ENCODE data around the gene PRDM12. TPM values are rescaled to one million over a fixed set of nuclear protein-coding genes. Genes with fewer than 3 reads are reported as not detected.
A peak's percentile ranks its signal among the peaks of the same experiment; 100 is the strongest.

PRDM12 gene
- total RNA-seq, 2 donors from 2014 or later: not detected

GRCh38 chr9:130707225-130707976, 43.0 kb downstream of the PRDM12 start:
- H3K36me3 ChIP-seq (replicated peaks in 1 of 2; ENCODE audit: insufficient read depth in 1 of 2, low read depth in 2 of 2): peaks cover 0 to 16% of the 10 kb centered on the region in 2 donors
- H3K27ac ChIP-seq: no peak overlapping the region
- H3K9me3 ChIP-seq: no peaks in the 10 kb centered on the region
- H3K4me1 ChIP-seq: peaks cover 6% of the 10 kb centered on the region
- 41 to 51% methylated on average over 9 of the region's 9 CpGs for whole genome bisulfite sequencing, 2 donors
- H3K4me3 ChIP-seq: no peak overlapping the region
- intact Hi-C loops (cut with DNase I): loop anchor here (10.0 kb wide), 1 partner anchor 337 kb away; no protein-coding TSS in a partner anchor
- H3K27me3 ChIP-seq: no peaks in the 10 kb centered on the region
- peak; percentile 39 for ATAC-seq
- TF ChIP-seq POLR2A (IDR thresholded peaks at IDR 0.05): no peak
- TF ChIP-seq, protein P1, sequence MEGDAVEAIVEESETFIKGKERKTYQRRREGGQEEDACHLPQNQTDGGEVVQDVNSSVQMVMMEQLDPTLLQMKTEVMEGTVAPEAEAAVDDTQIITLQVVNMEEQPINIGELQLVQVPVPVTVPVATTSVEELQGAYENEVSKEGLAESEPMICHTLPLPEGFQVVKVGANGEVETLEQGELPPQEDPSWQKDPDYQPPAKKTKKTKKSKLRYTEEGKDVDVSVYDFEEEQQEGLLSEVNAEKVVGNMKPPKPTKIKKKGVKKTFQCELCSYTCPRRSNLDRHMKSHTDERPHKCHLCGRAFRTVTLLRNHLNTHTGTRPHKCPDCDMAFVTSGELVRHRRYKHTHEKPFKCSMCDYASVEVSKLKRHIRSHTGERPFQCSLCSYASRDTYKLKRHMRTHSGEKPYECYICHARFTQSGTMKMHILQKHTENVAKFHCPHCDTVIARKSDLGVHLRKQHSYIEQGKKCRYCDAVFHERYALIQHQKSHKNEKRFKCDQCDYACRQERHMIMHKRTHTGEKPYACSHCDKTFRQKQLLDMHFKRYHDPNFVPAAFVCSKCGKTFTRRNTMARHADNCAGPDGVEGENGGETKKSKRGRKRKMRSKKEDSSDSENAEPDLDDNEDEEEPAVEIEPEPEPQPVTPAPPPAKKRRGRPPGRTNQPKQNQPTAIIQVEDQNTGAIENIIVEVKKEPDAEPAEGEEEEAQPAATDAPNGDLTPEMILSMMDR (IDR thresholded peaks at IDR 0.05): peak; percentile 71 to 85 (median 75)
- DNase-seq: peak; percentile 79 to 84 (median 82)

DNA sequence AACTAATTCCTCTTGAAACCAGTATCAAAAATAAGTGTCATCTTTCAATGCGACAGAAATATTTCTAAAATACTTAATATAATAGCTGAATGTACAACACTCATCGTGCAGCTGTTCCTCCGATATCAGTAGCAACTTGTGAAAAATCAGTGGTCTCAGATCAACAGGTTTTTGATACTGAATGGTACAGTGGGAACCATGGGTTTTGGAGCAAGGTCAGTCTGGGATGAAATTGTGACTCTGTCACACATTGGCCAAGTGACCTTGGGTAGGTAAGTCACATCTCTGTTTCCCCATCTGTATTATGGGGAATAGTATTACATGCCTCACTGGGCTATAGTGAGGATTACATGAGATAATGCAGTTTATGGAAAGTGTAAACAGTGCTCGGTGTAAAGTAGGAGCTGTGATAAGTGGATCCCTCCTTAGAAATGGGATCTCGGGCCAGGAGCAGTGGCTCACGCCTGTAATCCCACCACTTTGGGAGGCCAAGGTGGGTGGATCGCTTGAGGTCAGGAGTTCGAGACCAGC, 46.5 kb downstream of the PRDM12 start:
- WGBS, 2 donors: 81 to 85% methylated on average over 8 of the region's 8 CpGs
- TF ChIP-seq, protein P1 (IDR thresholded peaks at IDR 0.05): no peak
- TF ChIP-seq POLR2A (IDR thresholded peaks at IDR 0.05): no peak
- intact Hi-C loops (cut with DNase I): no loop called here

DNA sequence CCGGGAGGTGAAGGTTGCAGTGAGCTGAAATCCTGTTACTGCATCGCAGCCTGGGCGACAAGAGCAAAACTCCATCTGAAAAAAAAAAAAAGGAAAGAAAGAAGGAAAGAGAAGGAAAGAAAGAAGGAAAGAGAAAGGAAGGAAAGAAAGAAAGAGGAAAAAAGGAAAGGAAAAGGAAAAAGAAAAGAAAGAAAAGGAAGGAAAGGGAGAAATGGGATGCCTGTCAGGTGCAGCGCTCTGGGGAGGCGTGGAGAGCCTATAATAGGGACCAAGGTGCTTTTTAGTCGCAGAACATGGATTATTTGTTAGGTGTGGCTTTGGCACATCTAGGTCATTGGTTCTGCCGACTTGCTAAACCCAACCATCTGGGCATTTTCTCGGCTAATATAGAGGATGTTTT, 47.1 kb downstream of the PRDM12 start:
- WGBS, 2 donors: 68 to 73% methylated on average over 8 of the region's 8 CpGs
- Histone ChIP-seq H3K36me3 (replicated peaks in 1 of 2; ENCODE audit: insufficient read depth in 1 of 2, low read depth in 2 of 2) (no peaks in the 10 kb centered on the region), H3K4me3 (no peak overlapping the region), H3K9me3 (no peaks in the 10 kb centered on the region), H3K27ac (no peak overlapping the region), H3K4me1 (peaks cover 29% of the 10 kb centered on the region), H3K27me3 (no peaks in the 10 kb centered on the region)
- ATAC-seq: no peak
- intact Hi-C loops (cut with DNase I): no loop called here
- no peak for DNase-seq
- TF ChIP-seq POLR2A (IDR thresholded peaks at IDR 0.05): no peak
- TF ChIP-seq, protein P1 (IDR thresholded peaks at IDR 0.05): no peak

More for the DNA sequence above, 46.5 kb downstream of the PRDM12 start:
- Histone ChIP-seq H3K36me3 (replicated peaks in 1 of 2; ENCODE audit: insufficient read depth in 1 of 2, low read depth in 2 of 2) (no peaks in the 10 kb centered on the region), H3K27me3 (no peaks in the 10 kb centered on the region), H3K4me3 (no peak overlapping the region), H3K27ac (no peak overlapping the region), H3K9me3 (no peaks in the 10 kb centered on the region), H3K4me1 (peaks cover 23% of the 10 kb centered on the region)
- ATAC-seq (no peak), DNase-seq (no peak)

DNA sequence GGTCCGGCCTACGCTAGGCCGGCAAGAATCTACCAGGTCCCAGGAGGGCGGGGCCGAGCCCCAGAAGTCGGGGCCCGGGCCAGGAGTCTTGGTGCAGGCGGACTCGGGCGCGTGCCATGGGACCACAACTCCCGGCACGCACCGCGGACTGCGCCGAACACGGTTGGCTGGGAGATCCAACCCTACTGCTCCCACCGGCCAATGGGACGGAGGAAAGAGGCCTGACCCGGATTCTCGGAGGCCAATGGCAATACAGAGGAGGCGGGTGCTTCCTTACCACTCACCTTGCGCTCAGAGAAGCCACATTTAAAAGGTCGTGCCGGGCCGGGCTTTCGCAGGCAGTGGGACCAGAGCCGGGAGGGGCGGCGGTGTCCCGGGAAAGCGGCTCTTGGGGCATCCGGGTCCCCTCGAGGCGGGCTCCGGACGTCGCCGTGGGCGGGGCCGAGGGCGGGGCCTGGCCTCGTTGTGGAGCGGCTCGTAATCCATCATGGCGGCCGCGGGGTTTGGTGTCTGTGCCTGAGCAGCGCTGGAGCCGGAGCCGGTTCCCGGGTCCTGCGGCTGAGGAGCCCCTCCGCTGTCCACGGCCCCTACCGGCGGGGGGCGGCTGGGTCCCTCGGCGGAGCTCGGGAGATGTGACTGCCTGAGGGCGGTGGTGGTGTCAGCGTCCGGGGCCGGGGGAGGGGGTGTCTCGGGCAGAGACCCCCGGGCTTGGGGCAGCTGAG, 48.3 kb downstream of the PRDM12 start:
- no peaks in the 10 kb centered on the region for H3K9me3 ChIP-seq
- no peaks in the 10 kb centered on the region for H3K27me3 ChIP-seq
- intact Hi-C loops (cut with DNase I): no loop called here
- peak overlapping the region; percentile 92 to 99 (median 96) for H3K27ac ChIP-seq
- 0 to 1% methylated on average over 18 to 59 of the region's 68 CpGs for WGBS, 2 donors
- H3K4me1 ChIP-seq: peaks cover 32% of the 10 kb centered on the region
- DNase-seq (peak; percentile 98 to 100 (median 98)), ATAC-seq (peak; percentile 97)
- H3K4me3 ChIP-seq: peak overlapping the region; percentile 70 to 84
- H3K36me3 ChIP-seq (replicated peaks in 1 of 2; ENCODE audit: insufficient read depth in 1 of 2, low read depth in 2 of 2): no peaks in the 10 kb centered on the region
- TF ChIP-seq, protein P1 (IDR thresholded peaks at IDR 0.05): no peak
- peak; percentile 54 to 73 (median 71) for TF ChIP-seq POLR2A (IDR thresholded peaks at IDR 0.05)
